ENCODE measurements around the gene LRRC30.
"Not testable (repeated sequence)": the region's sequence is repeated elsewhere in the genome, so short reads cannot be mapped to it uniquely, and the experiment has no call there.

GRCh38 chr18:7203601-7204000 is 27.3 kb upstream of the LRRC30 start:
- not testable (repeated sequence) for TF ChIP-seq CTCF, EZH2 (IDR thresholded peaks at IDR 0.05)
